Caco-2 (cell line): ENCODE results near the gene SIK1. TPM values are rescaled to one million over a fixed set of nuclear protein-coding genes. Genes with fewer than 3 reads are reported as not detected.

Source experiments
- BruUV-seq: library from RNA; stranded (reverse); fragments of 400-500 nt; replicated peaks from 2 replicates; lab custom pipeline; 2021; lab: Mats Ljungman, UMichigan
- CTCF ChIA-PET: fragments of 300-600 bp; sonication (Branson Sonifier 250); formaldehyde crosslinking; loops from one replicate; lab custom pipeline; 2022; ENCODE audit warnings: antibody characterized with exemption; lab: Charles Lee
- POLR2A ChIA-PET: fragments of 300-600 bp; sonication (Branson Sonifier 250); formaldehyde crosslinking; loops from one replicate; lab custom pipeline; 2022; ENCODE audit warnings: antibody characterized with exemption; lab: Charles Lee
- DNase-seq, 2 experiments: peaks; one replicate each; pipeline versions ENCODE4 v3.0.0 to v3.0.0-alpha.2; 2020 to 2022
- H3K27me3 ChIP-seq: replicated peaks from 2 replicates; pipeline ENCODE4 v1.6.0; 2011; ENCODE audit warnings: low read length; ENCODE audit not compliant: control insufficient read depth, insufficient read depth
- H3K36me3 ChIP-seq: 2 replicates; pipeline ENCODE4 v1.5.1; 2011; ENCODE audit warnings: low read length; ENCODE audit not compliant: control insufficient read depth, insufficient read depth
- H3K4me1 ChIP-seq: fragments of 250-450 bp; sonication (Bioruptor Pico); 2 replicates; pipeline ENCODE4 v1.5.1; 2020; ENCODE audit warnings: mild to moderate bottlenecking
- H3K4me3 ChIP-seq: 2 replicates; pipeline ENCODE4 v1.5.1; 2011; ENCODE audit warnings: low read depth, mild to moderate bottlenecking, control low read depth, low read length
- H3K9me3 ChIP-seq: fragments of 250-450 bp; sonication (Bioruptor Pico); 2 replicates; pipeline ENCODE4 v1.5.1; 2020; ENCODE audit warnings: mild to moderate bottlenecking, moderate library complexity
- H3K27ac Mint-ChIP-seq: one replicate; pipeline ENCODE4 v1.8.0; 2022; ENCODE audit warnings: mixed read lengths; ENCODE audit not compliant: unreplicated experiment
- H3K27me3 Mint-ChIP-seq: one replicate; pipeline ENCODE4 v1.8.0; 2022; ENCODE audit warnings: mixed read lengths; ENCODE audit not compliant: insufficient read depth, unreplicated experiment
- H3K36me3 Mint-ChIP-seq: one replicate; pipeline ENCODE4 v1.8.0; 2022; ENCODE audit warnings: mild to moderate bottlenecking, mixed read lengths; ENCODE audit not compliant: insufficient read depth, unreplicated experiment
- H3K4me1 Mint-ChIP-seq: one replicate; pipeline ENCODE4 v1.8.0; 2022; ENCODE audit warnings: low read depth, mixed read lengths; ENCODE audit not compliant: unreplicated experiment
- H3K4me3 Mint-ChIP-seq: one replicate; pipeline ENCODE4 v1.8.0; 2022; ENCODE audit warnings: mild to moderate bottlenecking, moderate library complexity, mixed read lengths; ENCODE audit not compliant: unreplicated experiment
- H3K9me3 Mint-ChIP-seq: one replicate; pipeline ENCODE4 v1.8.0; 2022; ENCODE audit warnings: mixed read lengths; ENCODE audit not compliant: unreplicated experiment
- intact Hi-C: fragments of 100-400 bp; cut with micrococcal nuclease; formaldehyde crosslinking; loops from one replicate; pipeline ENCODE4 v1.10.0; 2022; ENCODE audit not compliant: unreplicated experiment
- total RNA-seq: library from RNA; stranded (reverse); gene quantifications from 2 replicates; pipeline ENCODE4 v1.2.3, GENCODE V29; 2022
- TF ChIP-seq, protein P1 (sequence below), 2 experiments: fragments of 200-600 bp in 1 of 2; IDR thresholded peaks; 1 replicate in 1 of 2; 2 replicates in 1 of 2; pipeline versions ENCODE4 v1.5.1 to v1.8.0; 2011 to 2022; ENCODE audit warnings: antibody characterized with exemption in 1 of 2, control low read depth in 1 of 2, inconsistent platforms in 1 of 2, low read depth in 1 of 2, low read length in 1 of 2, mild to moderate bottlenecking in 1 of 2, moderate library complexity in 1 of 2; ENCODE audit not compliant: insufficient read depth in 1 of 2, severe bottlenecking in 1 of 2, unreplicated experiment in 1 of 2

SIK1 gene
- total RNA-seq, 1 experiment from 2014 or later: 69.4 TPM

DNA sequence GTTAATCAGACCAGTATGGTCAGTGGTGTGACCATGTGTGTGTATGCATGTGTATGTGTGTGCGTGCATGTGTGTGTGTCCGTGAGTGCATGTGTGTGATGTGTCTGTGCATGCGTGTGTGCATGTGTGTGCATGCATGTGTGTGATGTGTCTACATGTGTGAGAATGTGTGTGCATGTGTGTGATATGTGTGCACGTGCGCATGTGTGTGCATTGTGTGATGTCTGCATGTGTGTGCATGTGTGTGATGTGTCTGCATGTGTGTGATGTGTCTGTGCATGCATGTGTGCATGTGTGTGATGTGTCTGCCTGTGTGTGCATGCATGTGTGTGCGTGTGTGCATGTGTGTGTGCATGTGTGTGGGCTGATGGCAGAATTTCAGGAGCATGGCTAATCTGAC, 58.2 kb downstream of the SIK1 start:
- no peak overlapping the region for H3K4me3 ChIP-seq
- no peak for DNase-seq
- no peaks in the 10 kb centered on the region for H3K4me1 ChIP-seq
- Mint-ChIP-seq H3K4me3 (no peak overlapping the region), H3K27me3 (no peaks in the 10 kb centered on the region), H3K36me3 (no peaks in the 10 kb centered on the region), H3K4me1 (no peaks in the 10 kb centered on the region), H3K27ac (no peak overlapping the region), H3K9me3 (no peaks in the 10 kb centered on the region)
- H3K27me3 ChIP-seq: no peaks in the 10 kb centered on the region
- no peaks in the 10 kb centered on the region for H3K36me3 ChIP-seq
- no TSS peak for BruUV-seq
- intact Hi-C loops: no loop called here
- ChIA-PET POLR2A (no interaction called here), CTCF (no interaction called here)
- TF ChIP-seq, protein P1, sequence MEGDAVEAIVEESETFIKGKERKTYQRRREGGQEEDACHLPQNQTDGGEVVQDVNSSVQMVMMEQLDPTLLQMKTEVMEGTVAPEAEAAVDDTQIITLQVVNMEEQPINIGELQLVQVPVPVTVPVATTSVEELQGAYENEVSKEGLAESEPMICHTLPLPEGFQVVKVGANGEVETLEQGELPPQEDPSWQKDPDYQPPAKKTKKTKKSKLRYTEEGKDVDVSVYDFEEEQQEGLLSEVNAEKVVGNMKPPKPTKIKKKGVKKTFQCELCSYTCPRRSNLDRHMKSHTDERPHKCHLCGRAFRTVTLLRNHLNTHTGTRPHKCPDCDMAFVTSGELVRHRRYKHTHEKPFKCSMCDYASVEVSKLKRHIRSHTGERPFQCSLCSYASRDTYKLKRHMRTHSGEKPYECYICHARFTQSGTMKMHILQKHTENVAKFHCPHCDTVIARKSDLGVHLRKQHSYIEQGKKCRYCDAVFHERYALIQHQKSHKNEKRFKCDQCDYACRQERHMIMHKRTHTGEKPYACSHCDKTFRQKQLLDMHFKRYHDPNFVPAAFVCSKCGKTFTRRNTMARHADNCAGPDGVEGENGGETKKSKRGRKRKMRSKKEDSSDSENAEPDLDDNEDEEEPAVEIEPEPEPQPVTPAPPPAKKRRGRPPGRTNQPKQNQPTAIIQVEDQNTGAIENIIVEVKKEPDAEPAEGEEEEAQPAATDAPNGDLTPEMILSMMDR (IDR thresholded peaks at IDR 0.05; ENCODE audit: insufficient read depth in 1 of 2, low read depth in 1 of 2, low read length in 1 of 2, severe bottlenecking in 1 of 2, unreplicated experiment in 1 of 2): no peak
- no peaks in the 10 kb centered on the region for H3K9me3 ChIP-seq

DNA sequence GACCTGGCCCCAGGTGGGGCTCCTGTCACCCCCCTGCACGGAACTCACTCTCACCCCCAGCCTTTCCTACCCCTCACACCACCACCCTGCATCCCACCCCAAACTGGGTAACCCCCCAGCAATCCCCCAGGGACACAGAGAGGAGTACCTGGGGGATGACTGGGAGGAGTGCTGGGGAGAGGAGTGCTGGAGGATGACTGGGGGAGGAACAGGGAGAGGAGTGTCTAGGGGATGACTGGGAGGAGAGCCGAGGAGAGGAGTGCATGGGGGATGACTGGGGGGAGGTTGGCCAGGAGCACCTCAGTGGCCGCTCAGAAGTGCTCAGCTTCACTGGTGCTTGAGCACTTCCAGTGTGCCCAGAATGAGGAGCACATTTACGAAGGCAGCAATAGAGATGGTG, 59.1 kb downstream of the SIK1 start:
- no TSS peak for BruUV-seq
- no peaks in the 10 kb centered on the region for H3K9me3 ChIP-seq
- no peaks in the 10 kb centered on the region for H3K36me3 ChIP-seq
- H3K4me1 Mint-ChIP-seq: no peaks in the 10 kb centered on the region
- H3K27me3 ChIP-seq: no peaks in the 10 kb centered on the region
- no peak overlapping the region for H3K4me3 ChIP-seq
- no peaks in the 10 kb centered on the region for H3K27me3 Mint-ChIP-seq
- intact Hi-C loops: no loop called here
- no peak overlapping the region for H3K4me3 Mint-ChIP-seq
- ChIA-PET CTCF (no interaction called here), POLR2A (no interaction called here)
- no peak overlapping the region for H3K27ac Mint-ChIP-seq
- H3K4me1 ChIP-seq: no peaks in the 10 kb centered on the region
- no peaks in the 10 kb centered on the region for H3K36me3 Mint-ChIP-seq
- no peak for DNase-seq
- TF ChIP-seq, protein P1 (IDR thresholded peaks at IDR 0.05; ENCODE audit: insufficient read depth in 1 of 2, low read depth in 1 of 2, low read length in 1 of 2, severe bottlenecking in 1 of 2, unreplicated experiment in 1 of 2): no peak
- H3K9me3 Mint-ChIP-seq: no peaks in the 10 kb centered on the region

DNA sequence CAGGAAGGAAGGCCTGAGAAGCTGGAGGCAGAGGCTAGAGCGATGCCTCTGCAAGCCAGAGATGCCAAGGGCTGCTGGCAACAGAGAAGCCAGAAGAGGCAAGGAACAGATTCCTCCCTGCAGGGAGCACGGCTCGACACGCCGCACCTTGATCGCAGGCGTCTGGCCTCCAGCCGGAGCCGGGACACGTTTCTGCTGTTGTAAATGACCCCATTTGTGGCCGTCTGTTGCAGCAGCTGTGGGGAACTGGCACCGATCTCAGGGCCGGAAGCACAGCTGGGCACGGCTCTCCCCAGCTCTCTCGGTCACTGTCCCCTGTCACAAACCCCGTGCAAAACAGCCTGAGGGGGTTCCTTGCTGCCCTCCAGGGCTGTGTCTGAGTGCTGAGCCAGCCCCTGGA, 59.6 kb downstream of the SIK1 start:
- Mint-ChIP-seq H3K36me3 (no peaks in the 10 kb centered on the region), H3K27ac (no peak overlapping the region), H3K4me1 (no peaks in the 10 kb centered on the region), H3K9me3 (no peaks in the 10 kb centered on the region), H3K4me3 (no peak overlapping the region), H3K27me3 (no peaks in the 10 kb centered on the region)
- ChIA-PET CTCF (no interaction called here), POLR2A (no interaction called here)
- H3K27me3 ChIP-seq: no peaks in the 10 kb centered on the region
- intact Hi-C loops: no loop called here
- no TSS peak for BruUV-seq
- no peaks in the 10 kb centered on the region for H3K36me3 ChIP-seq
- H3K9me3 ChIP-seq: no peaks in the 10 kb centered on the region
- no peaks in the 10 kb centered on the region for H3K4me1 ChIP-seq
- TF ChIP-seq, protein P1 (IDR thresholded peaks at IDR 0.05; ENCODE audit: insufficient read depth in 1 of 2, low read depth in 1 of 2, low read length in 1 of 2, severe bottlenecking in 1 of 2, unreplicated experiment in 1 of 2): no peak
- H3K4me3 ChIP-seq: no peak overlapping the region
- no peak for DNase-seq
